Measurements from ENCODE around the gene DNAJB7. TPM values are rescaled to one million over a fixed set of nuclear protein-coding genes. Genes with fewer than 3 reads are reported as not detected.

Gene DNAJB7
- total RNA-seq, 1 experiment from 2014 or later: not detected

DNA sequence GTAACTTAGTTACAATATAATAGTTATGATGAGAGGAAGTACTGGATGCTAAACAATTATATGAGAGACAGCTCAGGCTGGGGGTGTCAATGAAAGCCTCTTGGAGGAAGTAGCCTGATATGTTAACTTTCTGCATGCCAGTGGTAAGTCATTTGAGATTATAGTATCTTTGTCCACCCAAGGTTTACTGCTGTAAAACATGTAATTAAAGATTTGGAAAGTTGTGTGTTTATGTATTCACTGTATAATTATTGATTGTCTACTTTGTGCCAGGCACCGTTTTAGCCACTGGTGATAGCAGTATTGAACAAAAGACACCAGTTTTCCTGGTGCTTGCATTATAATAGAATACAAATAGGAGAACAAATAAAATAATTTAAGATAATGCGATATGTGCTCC lies 624 bp upstream of the DNAJB7 start:
- ChIA-PET POLR2A (interaction anchor here (0.6 kb wide), 1 partner anchor 67 kb away, joined by 3 read pairs; no protein-coding TSS in a partner anchor), CTCF (no interaction called here)
- no peak overlapping the region for H3K4me3 Mint-ChIP-seq
- peaks cover 6% of the 10 kb centered on the region for H3K36me3 Mint-ChIP-seq
- TF ChIP-seq, protein P1, sequence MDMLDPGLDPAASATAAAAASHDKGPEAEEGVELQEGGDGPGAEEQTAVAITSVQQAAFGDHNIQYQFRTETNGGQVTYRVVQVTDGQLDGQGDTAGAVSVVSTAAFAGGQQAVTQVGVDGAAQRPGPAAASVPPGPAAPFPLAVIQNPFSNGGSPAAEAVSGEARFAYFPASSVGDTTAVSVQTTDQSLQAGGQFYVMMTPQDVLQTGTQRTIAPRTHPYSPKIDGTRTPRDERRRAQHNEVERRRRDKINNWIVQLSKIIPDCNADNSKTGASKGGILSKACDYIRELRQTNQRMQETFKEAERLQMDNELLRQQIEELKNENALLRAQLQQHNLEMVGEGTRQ (CRISPR knock-in tag; IDR thresholded peaks at IDR 0.05): no peak
- ATAC-seq (no peak), DNase-seq (ENCODE audit: low spot score) (no peak)
- no peak overlapping the region for H3K27ac Mint-ChIP-seq
- no peaks in the 10 kb centered on the region for H3K27me3 Mint-ChIP-seq (ENCODE audit: low read depth)
- peaks cover 17% of the 10 kb centered on the region for H3K4me1 Mint-ChIP-seq
- no peaks in the 10 kb centered on the region for H3K9me3 Mint-ChIP-seq

DNA sequence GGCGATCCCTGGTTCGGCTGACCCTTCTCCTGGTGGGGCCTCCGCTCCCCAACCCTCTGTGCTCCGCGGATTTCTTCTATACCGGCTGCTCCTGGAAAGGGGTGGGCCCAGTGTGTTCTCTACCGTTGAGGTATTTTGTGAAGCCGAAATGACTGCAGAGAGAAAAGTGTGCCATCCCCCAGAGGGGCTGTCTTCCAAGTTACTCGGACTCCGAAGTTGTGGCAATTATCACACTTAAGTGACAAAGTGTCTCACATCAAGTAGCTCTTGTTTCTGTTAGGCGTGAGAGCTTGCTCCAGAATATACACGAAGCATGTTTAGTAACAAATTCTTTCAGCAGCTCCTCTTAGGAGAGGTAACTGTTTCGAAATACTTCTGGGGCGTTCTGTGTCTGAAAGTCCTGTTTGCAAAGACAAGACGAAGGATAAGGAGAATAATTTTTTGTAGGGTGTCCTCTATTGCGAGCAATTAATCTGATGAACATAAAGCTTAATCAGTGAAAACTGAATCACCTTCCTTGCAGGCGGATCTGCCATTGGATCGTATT lies 4.5 kb downstream of the DNAJB7 start:
- Mint-ChIP-seq H3K27me3 (ENCODE audit: low read depth) (no peaks in the 10 kb centered on the region), H3K9me3 (no peaks in the 10 kb centered on the region), H3K36me3 (peaks cover 6% of the 10 kb centered on the region), H3K27ac (peak overlapping the region; percentile 100), H3K4me1 (peaks cover 32% of the 10 kb centered on the region), H3K4me3 (peak overlapping the region; percentile 99)
- POLR2A ChIA-PET: interaction anchor here (0.6 to 1.6 kb wide), 7 partner anchors 38 to 340 kb away, joined by 3 to 4 read pairs (median 3); partner anchors contain the start of genes RBX1 and SLC25A17
- TF ChIP-seq, protein P2, sequence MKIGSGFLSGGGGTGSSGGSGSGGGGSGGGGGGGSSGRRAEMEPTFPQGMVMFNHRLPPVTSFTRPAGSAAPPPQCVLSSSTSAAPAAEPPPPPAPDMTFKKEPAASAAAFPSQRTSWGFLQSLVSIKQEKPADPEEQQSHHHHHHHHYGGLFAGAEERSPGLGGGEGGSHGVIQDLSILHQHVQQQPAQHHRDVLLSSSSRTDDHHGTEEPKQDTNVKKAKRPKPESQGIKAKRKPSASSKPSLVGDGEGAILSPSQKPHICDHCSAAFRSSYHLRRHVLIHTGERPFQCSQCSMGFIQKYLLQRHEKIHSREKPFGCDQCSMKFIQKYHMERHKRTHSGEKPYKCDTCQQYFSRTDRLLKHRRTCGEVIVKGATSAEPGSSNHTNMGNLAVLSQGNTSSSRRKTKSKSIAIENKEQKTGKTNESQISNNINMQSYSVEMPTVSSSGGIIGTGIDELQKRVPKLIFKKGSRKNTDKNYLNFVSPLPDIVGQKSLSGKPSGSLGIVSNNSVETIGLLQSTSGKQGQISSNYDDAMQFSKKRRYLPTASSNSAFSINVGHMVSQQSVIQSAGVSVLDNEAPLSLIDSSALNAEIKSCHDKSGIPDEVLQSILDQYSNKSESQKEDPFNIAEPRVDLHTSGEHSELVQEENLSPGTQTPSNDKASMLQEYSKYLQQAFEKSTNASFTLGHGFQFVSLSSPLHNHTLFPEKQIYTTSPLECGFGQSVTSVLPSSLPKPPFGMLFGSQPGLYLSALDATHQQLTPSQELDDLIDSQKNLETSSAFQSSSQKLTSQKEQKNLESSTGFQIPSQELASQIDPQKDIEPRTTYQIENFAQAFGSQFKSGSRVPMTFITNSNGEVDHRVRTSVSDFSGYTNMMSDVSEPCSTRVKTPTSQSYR (CRISPR knock-in tag; IDR thresholded peaks at IDR 0.05): no peak
- no peak for TF ChIP-seq SOX15 (CRISPR knock-in tag; IDR thresholded peaks at IDR 0.05)
- no peak for TF ChIP-seq ESRRA (CRISPR knock-in tag; IDR thresholded peaks at IDR 0.05; ENCODE audit: borderline replicate concordance)
- TF ChIP-seq HMGA2 (CRISPR knock-in tag; IDR thresholded peaks at IDR 0.05): no peak
- TF ChIP-seq, protein P3, sequence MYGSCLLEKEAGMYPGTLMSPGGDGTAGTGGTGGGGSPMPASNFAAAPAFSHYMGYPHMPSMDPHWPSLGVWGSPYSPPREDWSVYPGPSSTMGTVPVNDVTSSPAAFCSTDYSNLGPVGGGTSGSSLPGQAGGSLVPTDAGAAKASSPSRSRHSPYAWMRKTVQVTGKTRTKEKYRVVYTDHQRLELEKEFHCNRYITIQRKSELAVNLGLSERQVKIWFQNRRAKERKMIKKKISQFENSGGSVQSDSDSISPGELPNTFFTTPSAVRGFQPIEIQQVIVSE (CRISPR knock-in tag; IDR thresholded peaks at IDR 0.05; ENCODE audit: borderline replicate concordance): no peak
- no peak for TF ChIP-seq CREB1 (CRISPR knock-in tag; IDR thresholded peaks at IDR 0.05)
- TF ChIP-seq, protein P4, sequence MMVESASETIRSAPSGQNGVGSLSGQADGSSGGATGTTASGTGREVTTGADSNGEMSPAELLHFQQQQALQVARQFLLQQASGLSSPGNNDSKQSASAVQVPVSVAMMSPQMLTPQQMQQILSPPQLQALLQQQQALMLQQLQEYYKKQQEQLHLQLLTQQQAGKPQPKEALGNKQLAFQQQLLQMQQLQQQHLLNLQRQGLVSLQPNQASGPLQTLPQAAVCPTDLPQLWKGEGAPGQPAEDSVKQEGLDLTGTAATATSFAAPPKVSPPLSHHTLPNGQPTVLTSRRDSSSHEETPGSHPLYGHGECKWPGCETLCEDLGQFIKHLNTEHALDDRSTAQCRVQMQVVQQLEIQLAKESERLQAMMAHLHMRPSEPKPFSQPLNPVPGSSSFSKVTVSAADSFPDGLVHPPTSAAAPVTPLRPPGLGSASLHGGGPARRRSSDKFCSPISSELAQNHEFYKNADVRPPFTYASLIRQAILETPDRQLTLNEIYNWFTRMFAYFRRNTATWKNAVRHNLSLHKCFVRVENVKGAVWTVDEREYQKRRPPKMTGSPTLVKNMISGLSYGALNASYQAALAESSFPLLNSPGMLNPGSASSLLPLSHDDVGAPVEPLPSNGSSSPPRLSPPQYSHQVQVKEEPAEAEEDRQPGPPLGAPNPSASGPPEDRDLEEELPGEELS (CRISPR knock-in tag; IDR thresholded peaks at IDR 0.05): 0 out of 2 replicates have a peak, but pooled peaks have one; percentile 38
- ATAC-seq: peak; percentile 3
- CTCF ChIA-PET: interaction anchor here (0.6 to 2.0 kb wide), 6 partner anchors 10 to 546 kb away, joined by 3 to 6 read pairs (median 4); no protein-coding TSS in a partner anchor
- no peak for DNase-seq (ENCODE audit: low spot score)

DNA sequence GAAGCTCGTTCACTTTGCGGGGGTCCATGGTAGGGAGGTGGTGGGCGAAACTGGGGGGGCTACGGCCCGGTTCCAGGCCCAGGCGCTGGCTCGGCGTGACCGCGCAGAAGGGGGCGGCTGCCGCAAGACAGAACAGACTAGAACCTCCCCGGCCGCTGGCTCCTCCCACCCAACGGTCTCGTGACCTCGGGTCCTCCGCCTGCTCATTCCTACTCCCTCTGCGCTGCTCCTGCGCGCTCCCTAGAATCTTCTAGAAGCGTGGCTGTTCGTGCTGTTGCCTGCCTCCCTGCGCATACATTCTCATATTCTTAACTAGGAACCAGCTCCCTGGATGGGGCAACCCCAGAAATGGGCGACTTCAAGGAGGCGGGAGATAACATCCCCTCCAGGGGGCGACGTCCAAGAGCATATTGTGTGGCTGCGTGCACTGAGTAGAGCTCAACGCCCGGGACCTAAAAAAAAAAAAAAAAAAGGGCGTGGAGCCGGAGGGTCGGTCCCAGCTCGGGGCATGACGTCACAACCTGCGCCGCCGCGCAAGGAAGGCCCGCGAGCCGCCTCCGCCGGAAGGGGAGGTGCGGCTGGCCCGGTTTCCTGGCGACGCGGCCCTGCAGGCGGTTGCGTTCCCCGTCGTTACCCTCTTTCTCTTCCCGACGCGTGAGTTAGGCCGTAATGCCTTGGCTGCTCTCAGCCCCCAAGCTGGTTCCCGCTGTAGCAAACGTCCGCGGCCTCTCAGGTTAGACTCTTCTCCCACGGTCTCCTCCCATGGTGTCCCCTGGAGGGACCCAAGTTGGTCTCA lies 5.2 kb downstream of the DNAJB7 start, which contains the start of the genes ST13 and XPNPEP3:
Gene ST13, minus strand, starts transcription at position 127 of the 796 bp plus-strand sequence. Its CDS starts 99 bp downstream, at position 28.
Gene XPNPEP3, plus strand, starts transcription at position 636 of the 796 bp plus-strand sequence. Its CDS starts 34 bp downstream, at position 670.
- CTCF ChIA-PET: interaction anchor here (0.6 to 2.0 kb wide), 7 partner anchors 42 to 546 kb away, joined by 3 to 6 read pairs (median 3); no protein-coding TSS in a partner anchor
- POLR2A ChIA-PET: interaction anchor here (0.6 to 1.6 kb wide), 10 partner anchors 38 to 339 kb away, joined by 3 to 4 read pairs (median 3); partner anchors contain the start of genes MRTFA, RBX1 and SLC25A17
- no peaks in the 10 kb centered on the region for H3K9me3 Mint-ChIP-seq
- H3K27me3 Mint-ChIP-seq (ENCODE audit: low read depth): no peaks in the 10 kb centered on the region
- H3K27ac Mint-ChIP-seq: peak within 1 kb of the TSS; percentile 100
- H3K4me3 Mint-ChIP-seq: peak within 1 kb of the TSS; percentile 99
- peaks cover 6% of the 10 kb centered on the region for H3K36me3 Mint-ChIP-seq
- peaks cover 33% of the 10 kb centered on the region for H3K4me1 Mint-ChIP-seq
- ATAC-seq (peak; percentile 97), DNase-seq (ENCODE audit: low spot score) (peak; percentile 97)
- TF ChIP-seq KAT7 (CRISPR knock-in tag; IDR thresholded peaks at IDR 0.05; ENCODE audit: borderline replicate concordance) (0 out of 2 replicates have a peak, but pooled peaks have one; percentile 24), CREM (CRISPR knock-in tag; IDR thresholded peaks at IDR 0.05) (peak; percentile 97), TEAD1 (CRISPR knock-in tag; IDR thresholded peaks at IDR 0.05) (0 out of 2 replicates have a peak, but pooled peaks have one; percentile 38), FOXK1 (CRISPR knock-in tag; IDR thresholded peaks at IDR 0.05) (peak; percentile 73)
- TF ChIP-seq, protein P5, sequence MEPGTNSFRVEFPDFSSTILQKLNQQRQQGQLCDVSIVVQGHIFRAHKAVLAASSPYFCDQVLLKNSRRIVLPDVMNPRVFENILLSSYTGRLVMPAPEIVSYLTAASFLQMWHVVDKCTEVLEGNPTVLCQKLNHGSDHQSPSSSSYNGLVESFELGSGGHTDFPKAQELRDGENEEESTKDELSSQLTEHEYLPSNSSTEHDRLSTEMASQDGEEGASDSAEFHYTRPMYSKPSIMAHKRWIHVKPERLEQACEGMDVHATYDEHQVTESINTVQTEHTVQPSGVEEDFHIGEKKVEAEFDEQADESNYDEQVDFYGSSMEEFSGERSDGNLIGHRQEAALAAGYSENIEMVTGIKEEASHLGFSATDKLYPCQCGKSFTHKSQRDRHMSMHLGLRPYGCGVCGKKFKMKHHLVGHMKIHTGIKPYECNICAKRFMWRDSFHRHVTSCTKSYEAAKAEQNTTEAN (CRISPR knock-in tag; IDR thresholded peaks at IDR 0.05): no peak; the same call in 1 of the 2 replicates
- TF ChIP-seq, protein P6, sequence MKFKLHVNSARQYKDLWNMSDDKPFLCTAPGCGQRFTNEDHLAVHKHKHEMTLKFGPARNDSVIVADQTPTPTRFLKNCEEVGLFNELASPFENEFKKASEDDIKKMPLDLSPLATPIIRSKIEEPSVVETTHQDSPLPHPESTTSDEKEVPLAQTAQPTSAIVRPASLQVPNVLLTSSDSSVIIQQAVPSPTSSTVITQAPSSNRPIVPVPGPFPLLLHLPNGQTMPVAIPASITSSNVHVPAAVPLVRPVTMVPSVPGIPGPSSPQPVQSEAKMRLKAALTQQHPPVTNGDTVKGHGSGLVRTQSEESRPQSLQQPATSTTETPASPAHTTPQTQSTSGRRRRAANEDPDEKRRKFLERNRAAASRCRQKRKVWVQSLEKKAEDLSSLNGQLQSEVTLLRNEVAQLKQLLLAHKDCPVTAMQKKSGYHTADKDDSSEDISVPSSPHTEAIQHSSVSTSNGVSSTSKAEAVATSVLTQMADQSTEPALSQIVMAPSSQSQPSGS (CRISPR knock-in tag; IDR thresholded peaks at IDR 0.05; ENCODE audit: borderline replicate concordance, low read depth): no peak
- TF ChIP-seq, protein P7, sequence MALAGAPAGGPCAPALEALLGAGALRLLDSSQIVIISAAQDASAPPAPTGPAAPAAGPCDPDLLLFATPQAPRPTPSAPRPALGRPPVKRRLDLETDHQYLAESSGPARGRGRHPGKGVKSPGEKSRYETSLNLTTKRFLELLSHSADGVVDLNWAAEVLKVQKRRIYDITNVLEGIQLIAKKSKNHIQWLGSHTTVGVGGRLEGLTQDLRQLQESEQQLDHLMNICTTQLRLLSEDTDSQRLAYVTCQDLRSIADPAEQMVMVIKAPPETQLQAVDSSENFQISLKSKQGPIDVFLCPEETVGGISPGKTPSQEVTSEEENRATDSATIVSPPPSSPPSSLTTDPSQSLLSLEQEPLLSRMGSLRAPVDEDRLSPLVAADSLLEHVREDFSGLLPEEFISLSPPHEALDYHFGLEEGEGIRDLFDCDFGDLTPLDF (CRISPR knock-in tag; IDR thresholded peaks at IDR 0.05): no peak
- TF ChIP-seq, protein P8, sequence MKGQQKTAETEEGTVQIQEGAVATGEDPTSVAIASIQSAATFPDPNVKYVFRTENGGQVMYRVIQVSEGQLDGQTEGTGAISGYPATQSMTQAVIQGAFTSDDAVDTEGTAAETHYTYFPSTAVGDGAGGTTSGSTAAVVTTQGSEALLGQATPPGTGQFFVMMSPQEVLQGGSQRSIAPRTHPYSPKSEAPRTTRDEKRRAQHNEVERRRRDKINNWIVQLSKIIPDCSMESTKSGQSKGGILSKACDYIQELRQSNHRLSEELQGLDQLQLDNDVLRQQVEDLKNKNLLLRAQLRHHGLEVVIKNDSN (CRISPR knock-in tag; IDR thresholded peaks at IDR 0.05): peak; percentile 89
